CD4-positive, CD25-positive, alpha-beta regulatory T cell (primary cell): ENCODE measurements around the gene STOM. TPM values are rescaled to one million over a fixed set of nuclear protein-coding genes. Genes with fewer than 3 reads are reported as not detected.
A peak's percentile ranks its signal among the peaks of the same experiment; 100 is the strongest.

Experiments used
- ATAC-seq, 2 donors: fragments of 150-1000 bp; cut with Tn5 transposase; one replicate each; pipeline ENCODE4 v1.10.0; 2021; ENCODE audit warnings: low read depth in 2 of 2, moderate number of reproducible peaks in 2 of 2, moderate library complexity in 1 of 2
- DNase-seq, 3 donors: peaks; one replicate each; pipeline versions ENCODE4 v3.0.0 to v3.0.0-alpha.2; 2012 to 2022; ENCODE audit warnings: mixed read lengths in 1 of 3
- H3K27ac ChIP-seq: one replicate; pipeline ENCODE4 v1.7.0; 2013; ENCODE audit warnings: mild to moderate bottlenecking, low read length; ENCODE audit not compliant: insufficient read depth, poor library complexity, severe bottlenecking
- H3K27me3 ChIP-seq: one replicate; pipeline ENCODE4 v1.7.0; 2013; ENCODE audit warnings: low read length; ENCODE audit not compliant: control insufficient read depth, insufficient read depth
- H3K36me3 ChIP-seq: one replicate; pipeline ENCODE4 v1.7.0; 2013; ENCODE audit warnings: mild to moderate bottlenecking, low read length, moderate library complexity; ENCODE audit not compliant: control insufficient read depth, insufficient read depth
- H3K4me1 ChIP-seq: 2 replicates; pipeline ENCODE4 v1.7.0; 2013; ENCODE audit warnings: mild to moderate bottlenecking, low read length; ENCODE audit not compliant: insufficient read depth, control insufficient read depth, poor library complexity, severe bottlenecking
- H3K4me3 ChIP-seq: one replicate; pipeline ENCODE4 v1.7.0; 2013; ENCODE audit warnings: low read depth, mild to moderate bottlenecking, low read length, moderate library complexity
- H3K9me3 ChIP-seq, 2 experiments: 1 replicate in 1 of 2; 2 replicates in 1 of 2; pipeline ENCODE4 v1.7.0; 2013; ENCODE audit warnings: low read length in 2 of 2, mild to moderate bottlenecking in 1 of 2, moderate library complexity in 1 of 2; ENCODE audit not compliant: control insufficient read depth in 2 of 2
- H3K27ac Mint-ChIP-seq, 3 donors: one replicate each; pipeline ENCODE4 v1.8.0; 2020 to 2022; ENCODE audit warnings: mild to moderate bottlenecking in 3 of 3, mixed read lengths in 3 of 3, moderate library complexity in 2 of 3
- H3K27me3 Mint-ChIP-seq: one replicate; pipeline ENCODE4 v1.8.0; 2022; ENCODE audit warnings: mild to moderate bottlenecking, mixed read lengths
- H3K36me3 Mint-ChIP-seq: one replicate; pipeline ENCODE4 v1.8.0; 2020; ENCODE audit warnings: mixed read lengths
- H3K4me1 Mint-ChIP-seq, 4 donors: one replicate each; pipeline ENCODE4 v1.8.0; 2020 to 2022; ENCODE audit warnings: mixed read lengths in 4 of 4, mild to moderate bottlenecking in 1 of 4
- H3K4me3 Mint-ChIP-seq, 4 donors: one replicate each; pipeline ENCODE4 v1.8.0; 2020 to 2022; ENCODE audit warnings: mild to moderate bottlenecking in 4 of 4, mixed read lengths in 4 of 4, moderate library complexity in 3 of 4
- H3K9me3 Mint-ChIP-seq, 7 donors: one replicate each; pipeline ENCODE4 v1.8.0; 2020 to 2022; ENCODE audit warnings: mixed read lengths in 7 of 7, mild to moderate bottlenecking in 3 of 7, moderate library complexity in 2 of 7
- polyA plus RNA-seq, 4 donors: library from polyadenylated mRNA; unstranded; fragments of 300-500 nt; fragmentation: Illumina TruSeq; gene quantifications; one replicate each; pipeline ENCODE4 v1.2.3, GENCODE V29; 2021
- total RNA-seq: library from RNA; stranded (reverse); gene quantifications from one replicate; pipeline ENCODE4 v1.2.3, GENCODE V29; 2022

STOM gene
- total and polyA plus RNA-seq, 5 donors from 2014 or later, result 22.3 to 29.9 (median 24.1) TPM

GRCh38 chr9:121383715-121384114, 13.7 kb upstream of the STOM start:
- no peaks in the 10 kb centered on the region for H3K36me3 Mint-ChIP-seq

GRCh38 chr9:121380846-121381245, 10.8 kb upstream of the STOM start:
- DNase-seq (no peak), ATAC-seq (no peak)
- no peak overlapping the region for H3K27ac ChIP-seq
- Mint-ChIP-seq H3K4me3 (no peak overlapping the region), H3K27me3 (peaks cover 20% of the 10 kb centered on the region), H3K36me3 (peaks cover 7% of the 10 kb centered on the region), H3K4me1 (no peaks in the 10 kb centered on the region), H3K9me3 (peaks cover 0 to 4% (median 0%) of the 10 kb centered on the region in 7 donors), H3K27ac (no peak overlapping the region)
- H3K4me1 ChIP-seq, result no peaks in the 10 kb centered on the region
- no peaks in the 10 kb centered on the region for H3K36me3 ChIP-seq
- no peaks in the 10 kb centered on the region for H3K27me3 ChIP-seq
- H3K4me3 ChIP-seq, result no peak overlapping the region
- no peaks in the 10 kb centered on the region for H3K9me3 ChIP-seq

More at GRCh38 chr9:121383715-121384114, 13.7 kb upstream of the STOM start:
- no peak overlapping the region for H3K27ac ChIP-seq
- Mint-ChIP-seq H3K27ac (no peak overlapping the region), H3K4me3 (no peak overlapping the region), H3K9me3 (no peaks in the 10 kb centered on the region), H3K4me1 (no peaks in the 10 kb centered on the region), H3K27me3 (peaks cover 8% of the 10 kb centered on the region)
- no peaks in the 10 kb centered on the region for H3K36me3 ChIP-seq
- ATAC-seq (no peak), DNase-seq (no peak)
- no peaks in the 10 kb centered on the region for H3K4me1 ChIP-seq
- H3K4me3 ChIP-seq, result no peak overlapping the region
- H3K27me3 ChIP-seq, result peaks cover 2% of the 10 kb centered on the region
- H3K9me3 ChIP-seq, result no peaks in the 10 kb centered on the region

GRCh38 chr9:121376214-121376830, 6.3 kb upstream of the STOM start:
- Mint-ChIP-seq H3K27ac (no peak overlapping the region), H3K9me3 (peaks cover 0 to 4% (median 0%) of the 10 kb centered on the region in 7 donors), H3K36me3 (peaks cover 7% of the 10 kb centered on the region)

GRCh38 chr9:121373011-121373729, 3.1 kb upstream of the STOM start:
- H3K27me3 ChIP-seq, result no peaks in the 10 kb centered on the region
- H3K27ac Mint-ChIP-seq, result peak overlapping the region in 2 of 3 donors; percentile 61 to 99
- peaks cover 18% of the 10 kb centered on the region for H3K4me1 ChIP-seq
- H3K4me3 ChIP-seq, result no peak overlapping the region
- peaks cover 0 to 4% (median 0%) of the 10 kb centered on the region in 7 donors for H3K9me3 Mint-ChIP-seq
- peaks cover 8 to 38% (median 25%) of the 10 kb centered on the region in 4 donors for H3K4me1 Mint-ChIP-seq
- no peaks in the 10 kb centered on the region for H3K36me3 ChIP-seq
- peaks cover 5% of the 10 kb centered on the region for H3K36me3 Mint-ChIP-seq
- H3K27me3 Mint-ChIP-seq, result peaks cover 15% of the 10 kb centered on the region
- ATAC-seq, result no peak
- H3K9me3 ChIP-seq, result no peaks in the 10 kb centered on the region
- H3K27ac ChIP-seq, result no peak overlapping the region
- peak overlapping the region in 2 of 4 donors; percentile 11 to 35 for H3K4me3 Mint-ChIP-seq
- DNase-seq, result no peak

More at GRCh38 chr9:121376214-121376830, 6.3 kb upstream of the STOM start:
- Mint-ChIP-seq H3K27me3 (peaks cover 16% of the 10 kb centered on the region), H3K4me3 (no peak overlapping the region), H3K4me1 (peaks cover 4 to 16% (median 8%) of the 10 kb centered on the region in 4 donors)
- no peaks in the 10 kb centered on the region for H3K9me3 ChIP-seq
- no peaks in the 10 kb centered on the region for H3K36me3 ChIP-seq
- H3K27ac ChIP-seq, result no peak overlapping the region
- DNase-seq (no peak), ATAC-seq (no peak)
- no peak overlapping the region for H3K4me3 ChIP-seq
- no peaks in the 10 kb centered on the region for H3K27me3 ChIP-seq
- H3K4me1 ChIP-seq, result no peaks in the 10 kb centered on the region

- H3K36me3 ChIP-seq, result no peaks in the 10 kb centered on the region
- peaks cover 13% of the 10 kb centered on the region for H3K27me3 Mint-ChIP-seq
- H3K27ac ChIP-seq, result no peak overlapping the region
- H3K4me1 ChIP-seq, result peaks cover 25% of the 10 kb centered on the region
- no peak for DNase-seq
- H3K27me3 ChIP-seq, result no peaks in the 10 kb centered on the region
- H3K4me3 ChIP-seq, result no peak overlapping the region
- H3K4me3 Mint-ChIP-seq, result peak overlapping the region in 3 of 4 donors; percentile 1 to 93 (median 80)
- H3K9me3 ChIP-seq, result no peaks in the 10 kb centered on the region
- peaks cover 0 to 2% (median 0%) of the 10 kb centered on the region in 7 donors for H3K9me3 Mint-ChIP-seq
- H3K4me1 Mint-ChIP-seq, result peaks cover 11 to 45% (median 32%) of the 10 kb centered on the region in 4 donors
- ATAC-seq, result no peak
- no peaks in the 10 kb centered on the region for H3K36me3 Mint-ChIP-seq
- peak overlapping the region; percentile 61 to 99 (median 63) for H3K27ac Mint-ChIP-seq
Measured at GRCh38 chr9:121372239-121373010, 2.4 kb upstream of the STOM start.

GRCh38 chr9:121371495-121372061, 1.5 kb upstream of the STOM start:
- Histone ChIP-seq H3K4me3 (no peak overlapping the region), H3K27me3 (no peaks in the 10 kb centered on the region), H3K9me3 (no peaks in the 10 kb centered on the region), H3K27ac (no peak overlapping the region), H3K36me3 (no peaks in the 10 kb centered on the region), H3K4me1 (peaks cover 25% of the 10 kb centered on the region)
- peaks cover 11 to 50% (median 32%) of the 10 kb centered on the region in 4 donors for H3K4me1 Mint-ChIP-seq
- ATAC-seq (no peak), DNase-seq (no peak)
- peaks cover 0 to 2% (median 0%) of the 10 kb centered on the region in 7 donors for H3K9me3 Mint-ChIP-seq
- no peaks in the 10 kb centered on the region for H3K36me3 Mint-ChIP-seq
- H3K4me3 Mint-ChIP-seq, result peak overlapping the region; percentile 73 to 95 (median 86)
- H3K27ac Mint-ChIP-seq, result peak overlapping the region; percentile 84 to 99 (median 95)
- peaks cover 13% of the 10 kb centered on the region for H3K27me3 Mint-ChIP-seq

GRCh38 chr9:121368745-121369144, 1.3 kb downstream of the STOM start:
- H3K4me1 ChIP-seq, result peaks cover 25% of the 10 kb centered on the region
- DNase-seq (peak in 1 of 3 donors; percentile 16), ATAC-seq (no peak)
- peak overlapping the region; percentile 91 to 95 (median 93) for H3K4me3 Mint-ChIP-seq
- H3K36me3 ChIP-seq, result no peaks in the 10 kb centered on the region
- H3K27me3 Mint-ChIP-seq, result peaks cover 9% of the 10 kb centered on the region
- H3K27ac Mint-ChIP-seq, result peak overlapping the region in 1 of 3 donors; percentile 99
- peak overlapping the region; percentile 86 for H3K4me3 ChIP-seq
- peaks cover 11 to 58% (median 33%) of the 10 kb centered on the region in 4 donors for H3K4me1 Mint-ChIP-seq
- no peaks in the 10 kb centered on the region for H3K9me3 ChIP-seq
- H3K27ac ChIP-seq, result peak overlapping the region; percentile 8
- H3K36me3 Mint-ChIP-seq, result no peaks in the 10 kb centered on the region
- no peaks in the 10 kb centered on the region for H3K27me3 ChIP-seq
- peaks cover 0 to 2% (median 0%) of the 10 kb centered on the region in 7 donors for H3K9me3 Mint-ChIP-seq
